SK-N-SH (cell line): ENCODE data around the gene KLHDC3.

Experiments
- CTCF ChIP-seq: fragments of 200-600 bp; sonication (generic); IDR thresholded peaks from 2 replicates; pipeline ENCODE4 v1.6.1; 2017; ENCODE audit warnings: antibody characterized with exemption, mild to moderate bottlenecking, moderate library complexity
- EZH2phosphoT487 ChIP-seq: fragments of 200-600 bp; sonication (generic); IDR thresholded peaks from 2 replicates; pipeline ENCODE4 v1.6.1; 2017; ENCODE audit warnings: low read depth, mixed run types, mild to moderate bottlenecking, antibody characterized with exemption, moderate library complexity, borderline replicate concordance
- MEF2A ChIP-seq: IDR thresholded peaks from 2 replicates; pipeline ENCODE4 v1.4.0; 2012; ENCODE audit warnings: low read depth, borderline replicate concordance
- RFX5 ChIP-seq: IDR thresholded peaks from 2 replicates; pipeline ENCODE4 v1.6.1; 2012; ENCODE audit warnings: mild to moderate bottlenecking, improper control_type of control experiment, low read length
- TAF1 ChIP-seq: IDR thresholded peaks from 2 replicates; pipeline ENCODE4 v1.6.1; 2012; ENCODE audit warnings: low read depth, mild to moderate bottlenecking, low read length, moderate library complexity, borderline replicate concordance
- TCF12 ChIP-seq: IDR thresholded peaks from 2 replicates; pipeline ENCODE4 v1.4.0; 2012
- YY1 ChIP-seq: IDR thresholded peaks from 2 replicates; pipeline ENCODE4 v1.4.0; 2012; ENCODE audit warnings: low read depth, mild to moderate bottlenecking
- TF ChIP-seq, protein P1 (sequence below): IDR thresholded peaks from 2 replicates; pipeline ENCODE4 v1.4.0; 2012; ENCODE audit warnings: low read depth
- TF ChIP-seq, protein P2 (sequence below): fragments of 150-350 bp; IDR thresholded peaks from 2 replicates; pipeline ENCODE4 v1.6.1; 2017; ENCODE audit warnings: antibody characterized with exemption, low read length, low read depth, borderline replicate concordance

DNA sequence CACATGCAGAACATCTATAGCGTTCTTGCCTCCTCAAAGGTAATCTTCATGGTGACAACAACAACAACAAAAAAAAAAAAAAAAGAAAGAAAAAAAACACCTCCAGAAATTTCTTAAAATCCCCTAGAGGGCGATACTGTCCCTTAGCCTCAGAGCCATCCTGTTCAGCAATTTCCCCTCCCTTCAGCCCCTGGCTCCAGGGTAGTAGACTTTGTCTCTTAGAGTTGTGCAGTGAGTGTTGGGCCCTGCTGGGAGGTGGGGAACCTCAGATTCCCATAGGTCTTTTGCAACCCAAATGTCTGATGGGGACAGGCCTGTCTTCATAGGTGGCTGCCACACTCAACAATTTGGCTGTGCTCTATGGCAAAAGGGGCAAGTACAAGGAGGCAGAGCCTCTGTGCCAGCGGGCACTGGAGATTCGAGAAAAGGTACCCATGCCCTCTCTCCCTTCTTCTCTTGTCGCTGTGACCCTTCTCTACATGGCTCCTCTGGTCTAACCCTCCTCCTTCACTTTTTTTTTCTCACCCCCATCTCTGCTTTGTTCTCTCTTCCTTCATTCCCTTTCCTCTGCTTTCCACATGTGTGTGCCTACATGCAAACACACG is 56.1 kb downstream of the KLHDC3 start:
- TF ChIP-seq RFX5: no peak
- no peak for TF ChIP-seq EZH2phosphoT487
- no peak for TF ChIP-seq TCF12
- TF ChIP-seq, protein P1, sequence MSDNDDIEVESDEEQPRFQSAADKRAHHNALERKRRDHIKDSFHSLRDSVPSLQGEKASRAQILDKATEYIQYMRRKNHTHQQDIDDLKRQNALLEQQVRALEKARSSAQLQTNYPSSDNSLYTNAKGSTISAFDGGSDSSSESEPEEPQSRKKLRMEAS: no peak
- peak; percentile 79 for TF ChIP-seq CTCF
- TF ChIP-seq, protein P2, sequence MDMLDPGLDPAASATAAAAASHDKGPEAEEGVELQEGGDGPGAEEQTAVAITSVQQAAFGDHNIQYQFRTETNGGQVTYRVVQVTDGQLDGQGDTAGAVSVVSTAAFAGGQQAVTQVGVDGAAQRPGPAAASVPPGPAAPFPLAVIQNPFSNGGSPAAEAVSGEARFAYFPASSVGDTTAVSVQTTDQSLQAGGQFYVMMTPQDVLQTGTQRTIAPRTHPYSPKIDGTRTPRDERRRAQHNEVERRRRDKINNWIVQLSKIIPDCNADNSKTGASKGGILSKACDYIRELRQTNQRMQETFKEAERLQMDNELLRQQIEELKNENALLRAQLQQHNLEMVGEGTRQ: no peak
- TF ChIP-seq TAF1: no peak
- TF ChIP-seq YY1: no peak
- no peak for TF ChIP-seq MEF2A
